GM18951 (cell line): Measurements from ENCODE around the gene SLC38A1.
"Not testable (repeated sequence)": the region's sequence is repeated elsewhere in the genome, so short reads cannot be mapped to it uniquely, and the experiment has no call there.

ENCODE experiments used
- POLR2A ChIP-seq: IDR thresholded peaks from 4 replicates; pipeline ENCODE4 v1.6.1; 2011; ENCODE audit warnings: mild to moderate bottlenecking; ENCODE audit not compliant: insufficient read length, insufficient read depth; ENCODE audit errors: extremely low read depth
- in situ Hi-C: fragments of 300-500 bp; cut with MboI; formaldehyde crosslinking; loops from one replicate; pipeline ENCODE4 v1.12.0; 2022; ENCODE audit warnings: low sequenced_read_pairs, mixed read lengths, inconsistent platforms; ENCODE audit not compliant: unreplicated experiment

SLC38A1 gene

GRCh38 chr12:46168426-46168825 is 100.4 kb downstream of the SLC38A1 start:
- TF ChIP-seq POLR2A = no peak
- in situ Hi-C loops = no loop called here

GRCh38 chr12:46167412-46167811 is 101.4 kb downstream of the SLC38A1 start:
- no peak for TF ChIP-seq POLR2A
- in situ Hi-C loops = no loop called here

DNA sequence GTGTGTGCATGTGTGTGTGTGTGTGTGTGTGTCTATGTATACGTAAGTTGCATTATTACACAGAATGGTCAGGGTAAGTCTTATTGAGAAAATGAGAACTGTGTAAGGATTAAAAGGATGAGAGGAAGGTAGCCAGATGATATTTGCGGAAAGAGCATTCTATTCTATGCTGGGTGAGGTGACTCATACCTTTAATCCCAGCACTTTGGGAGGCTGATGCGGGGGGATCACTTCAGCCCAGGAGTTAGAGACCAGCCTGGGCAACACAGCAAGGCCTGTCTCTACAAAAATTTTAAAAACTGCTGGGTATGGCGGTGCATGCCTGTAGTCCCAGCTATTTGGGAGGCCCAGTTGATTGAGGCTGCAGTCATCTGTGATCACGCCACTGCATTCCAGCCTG is 103.7 kb downstream of the SLC38A1 start:
- in situ Hi-C loops = no loop called here
- no peak for TF ChIP-seq POLR2A

DNA sequence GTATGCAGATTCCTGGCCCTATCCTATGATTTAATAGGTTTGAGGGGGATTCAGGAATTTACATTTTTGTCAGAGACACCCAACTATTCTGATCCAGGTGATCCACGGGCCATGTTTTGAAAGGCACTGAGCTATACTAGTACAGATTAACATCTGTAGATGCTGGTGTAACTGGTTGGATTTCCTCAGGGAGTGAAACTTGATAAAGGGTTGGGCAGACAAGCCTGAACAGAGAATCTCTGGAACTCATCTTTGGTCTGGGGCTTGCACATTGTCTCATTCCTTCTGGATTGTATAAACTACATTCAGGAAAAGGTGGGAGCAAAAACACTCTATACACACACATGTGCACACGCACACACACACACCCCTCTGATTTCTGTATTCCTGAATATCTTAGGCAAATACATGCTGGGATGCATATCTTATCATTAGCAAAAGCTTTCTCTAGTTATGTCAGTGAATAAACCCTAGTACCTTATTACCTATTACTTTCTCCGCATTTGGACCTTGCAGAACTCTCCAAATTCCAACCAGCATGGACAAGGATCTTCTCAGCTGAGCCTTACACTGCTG is 104.6 kb downstream of the SLC38A1 start:
- in situ Hi-C loops = no loop called here
- no peak for TF ChIP-seq POLR2A

DNA sequence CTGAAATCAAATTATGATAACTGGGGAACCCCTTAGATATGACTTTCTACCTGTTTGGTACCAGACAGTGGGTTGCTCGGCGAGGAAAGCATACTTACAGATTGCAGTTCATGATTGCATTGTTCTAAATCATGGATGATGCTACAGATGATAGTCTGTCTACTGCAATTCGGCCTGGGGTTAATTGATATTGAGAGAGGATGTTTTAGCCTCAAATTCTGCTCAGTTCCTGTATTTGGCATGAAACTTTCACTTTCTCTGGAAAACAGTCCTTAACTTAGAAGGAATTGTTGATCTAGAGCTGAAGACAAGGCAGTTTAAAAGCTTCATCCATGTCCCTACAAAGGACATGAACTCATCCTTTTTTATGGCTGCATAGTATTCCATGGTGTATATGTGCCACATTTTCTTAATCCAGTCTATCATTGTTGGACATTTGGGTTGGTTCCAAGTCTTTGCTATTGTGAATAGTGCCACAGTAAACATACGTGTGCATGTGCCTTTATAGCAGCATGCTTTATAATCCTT is 106.2 kb downstream of the SLC38A1 start:
- in situ Hi-C loops = not testable (repeated sequence)

GRCh38 chr12:46160981-46161690 is 107.7 kb downstream of the SLC38A1 start:
- in situ Hi-C loops = no loop called here
- TF ChIP-seq POLR2A = no peak

- no peak for TF ChIP-seq POLR2A
- in situ Hi-C loops = no loop called here
These were observed 108.5 kb downstream of the SLC38A1 start for GRCh38 chr12:46160101-46160980.

DNA sequence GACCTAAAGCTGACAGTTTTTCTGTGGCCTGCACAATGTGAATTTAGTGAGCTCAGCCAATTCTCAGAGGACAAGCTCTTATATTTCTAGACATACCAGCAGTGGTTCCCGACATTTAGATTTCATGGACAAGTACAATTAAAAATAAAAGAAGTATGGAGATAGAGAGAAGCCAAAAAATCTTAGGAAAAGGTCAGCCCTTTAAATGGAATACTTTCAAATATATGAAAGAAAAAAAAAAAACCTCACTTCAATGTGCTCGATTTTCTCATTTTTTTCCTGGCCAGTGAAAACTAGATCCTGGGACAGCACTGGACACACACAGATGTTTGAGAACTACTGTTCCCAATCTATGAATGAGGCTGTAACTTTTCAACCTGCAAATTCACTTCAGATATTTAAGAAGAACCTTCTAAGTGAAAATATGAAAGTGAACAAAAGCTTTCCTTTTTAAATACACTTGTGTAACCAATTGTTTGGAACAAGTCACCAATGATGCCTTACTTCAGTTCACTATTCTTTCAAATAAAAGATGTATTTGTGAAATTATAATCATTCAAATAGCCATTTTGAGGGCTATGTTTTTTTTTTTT is 109.4 kb downstream of the SLC38A1 start:
- TF ChIP-seq POLR2A = no peak
- in situ Hi-C loops = loop anchor here (10.0 kb wide), 1 partner anchor 145 kb away; no protein-coding TSS in a partner anchor

DNA sequence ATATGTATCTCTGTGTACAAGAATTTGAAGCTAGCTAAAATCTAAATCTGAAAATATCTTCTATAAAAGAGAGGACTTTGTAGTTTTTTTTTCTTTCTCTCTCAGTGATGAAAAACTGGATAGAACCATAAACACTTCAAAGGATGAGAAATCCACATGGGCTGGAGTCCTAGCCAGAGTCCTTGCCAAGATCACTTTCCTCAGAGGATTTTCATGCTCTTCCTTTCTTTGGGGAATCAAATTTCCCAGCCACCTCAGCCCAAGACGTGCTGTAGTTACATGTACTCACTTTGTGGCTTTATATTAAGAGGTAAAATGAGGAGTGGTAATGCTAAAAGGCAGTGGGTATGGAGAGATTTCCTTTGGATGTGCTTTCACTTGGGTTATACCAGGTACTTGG is 110.3 kb downstream of the SLC38A1 start:
- TF ChIP-seq POLR2A = no peak
- in situ Hi-C loops = loop anchor here (10.0 kb wide), 1 partner anchor 146 kb away; no protein-coding TSS in a partner anchor

DNA sequence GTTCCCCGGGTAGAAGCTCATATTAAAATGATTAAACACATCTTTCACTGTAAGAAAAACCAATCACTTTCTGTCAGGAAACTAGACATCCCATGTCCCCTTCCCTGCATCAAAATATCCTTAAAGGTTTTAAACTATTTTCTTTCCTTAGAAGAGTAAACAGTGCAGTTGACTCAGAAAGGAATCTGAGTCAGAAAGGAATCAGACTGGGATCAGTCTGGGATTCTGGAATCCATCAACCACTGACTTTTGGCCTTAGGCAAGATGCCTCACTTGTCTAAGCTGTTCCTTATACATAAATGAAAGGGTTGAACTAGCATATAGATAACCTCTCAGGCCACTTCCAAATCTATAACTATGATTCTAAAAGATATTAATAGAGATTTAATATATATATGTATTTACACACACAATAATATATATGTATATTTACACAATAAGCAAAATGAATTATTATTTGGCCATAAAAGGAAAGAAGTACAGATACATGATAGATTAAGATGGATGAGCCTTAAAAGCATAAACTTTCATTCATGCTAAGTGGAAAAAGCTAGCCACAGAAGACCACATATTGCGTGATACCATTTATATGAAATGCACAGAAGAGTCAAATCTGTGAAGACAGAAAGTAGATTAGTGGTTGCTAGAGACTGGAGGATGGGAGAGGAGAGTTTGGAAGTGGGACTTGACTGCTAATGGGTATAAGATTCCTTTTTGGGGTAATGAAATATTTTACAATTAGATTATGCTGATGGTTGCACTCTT is 114.4 kb downstream of the SLC38A1 start:
- in situ Hi-C loops = loop anchor here (10.0 kb wide), 1 partner anchor 150 kb away; no protein-coding TSS in a partner anchor
- no peak for TF ChIP-seq POLR2A

DNA sequence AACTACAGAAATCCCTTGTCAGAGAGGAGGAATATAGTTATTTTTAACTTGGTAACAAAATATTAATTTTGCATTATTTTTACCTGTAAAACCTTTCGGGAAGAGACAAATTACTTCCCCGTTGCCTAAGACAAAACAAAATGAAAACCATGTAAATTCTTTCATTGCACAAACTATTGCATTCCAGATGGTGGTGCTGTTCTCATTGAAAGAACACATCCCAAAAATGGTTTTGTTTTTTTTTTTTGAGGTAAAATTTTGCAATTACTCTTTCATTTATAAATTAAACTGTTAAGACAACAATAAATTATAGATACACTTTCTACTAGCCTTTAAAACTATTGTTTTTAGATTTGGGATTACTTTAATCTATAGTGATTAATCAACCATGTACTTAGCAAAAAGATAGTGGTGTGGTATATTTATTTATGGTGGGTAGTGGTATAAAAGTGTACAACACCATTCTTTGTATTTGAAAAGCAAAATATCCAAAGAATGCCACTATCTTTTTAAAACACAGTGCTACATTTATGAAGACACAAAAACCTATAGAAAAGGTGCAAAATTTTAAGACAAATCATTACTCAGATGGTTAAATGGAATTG is 115.5 kb downstream of the SLC38A1 start:
- in situ Hi-C loops = loop anchor here (10.0 kb wide), 1 partner anchor 151 kb away; no protein-coding TSS in a partner anchor

DNA sequence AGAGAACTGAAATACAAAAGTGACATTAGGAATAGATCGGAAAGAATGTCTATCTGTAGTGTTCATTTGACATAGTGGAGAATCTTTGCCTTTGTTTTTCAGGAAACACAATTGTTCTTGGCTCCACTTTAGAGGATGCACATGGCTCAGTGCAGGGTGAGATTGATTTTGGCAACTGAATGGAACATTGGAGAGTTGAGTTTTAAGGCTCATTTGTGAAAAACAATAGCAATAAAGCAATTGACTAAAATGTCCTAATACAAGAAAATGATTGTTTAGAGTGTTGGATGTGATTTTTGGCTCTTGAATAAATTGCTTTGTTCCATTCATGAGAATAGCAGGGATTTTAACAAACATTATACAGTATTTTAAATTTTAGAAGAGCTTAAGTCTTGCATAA is 116.4 kb downstream of the SLC38A1 start:
- in situ Hi-C loops = loop anchor here (10.0 kb wide), 1 partner anchor 152 kb away; no protein-coding TSS in a partner anchor
- TF ChIP-seq POLR2A = no peak

More for the DNA sequence above, 115.5 kb downstream of the SLC38A1 start:
- TF ChIP-seq POLR2A = no peak
